HG02884 (cell line): Measurements from ENCODE around the gene HABP2.

Source experiments
- ATAC-seq: cut with Tn5 transposase; IDR thresholded peaks from one replicate; pipeline ENCODE4 v1.9.1; 2021; ENCODE audit warnings: mild to moderate bottlenecking, moderate library complexity; ENCODE audit not compliant: unreplicated experiment

HABP2 gene

DNA sequence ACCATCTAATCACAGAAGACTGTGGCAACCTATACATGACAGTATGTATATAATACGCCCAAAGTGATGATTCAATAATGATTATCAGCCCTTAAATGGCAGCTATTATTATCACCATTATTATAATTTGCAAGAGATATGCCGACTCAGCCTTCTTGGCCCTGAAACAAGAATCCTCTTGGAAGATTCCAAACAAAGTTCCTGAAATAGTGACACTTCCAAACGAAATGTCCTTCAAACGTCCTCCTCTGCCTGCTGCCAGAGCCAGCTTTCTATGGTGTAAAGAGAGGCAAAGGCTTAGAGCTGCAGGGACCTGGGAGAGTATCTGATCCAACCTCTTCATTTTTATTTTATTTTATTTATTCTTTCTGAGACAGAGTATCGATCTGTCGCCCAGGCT, 75.0 kb downstream of the HABP2 start:
- no peak for ATAC-seq

DNA sequence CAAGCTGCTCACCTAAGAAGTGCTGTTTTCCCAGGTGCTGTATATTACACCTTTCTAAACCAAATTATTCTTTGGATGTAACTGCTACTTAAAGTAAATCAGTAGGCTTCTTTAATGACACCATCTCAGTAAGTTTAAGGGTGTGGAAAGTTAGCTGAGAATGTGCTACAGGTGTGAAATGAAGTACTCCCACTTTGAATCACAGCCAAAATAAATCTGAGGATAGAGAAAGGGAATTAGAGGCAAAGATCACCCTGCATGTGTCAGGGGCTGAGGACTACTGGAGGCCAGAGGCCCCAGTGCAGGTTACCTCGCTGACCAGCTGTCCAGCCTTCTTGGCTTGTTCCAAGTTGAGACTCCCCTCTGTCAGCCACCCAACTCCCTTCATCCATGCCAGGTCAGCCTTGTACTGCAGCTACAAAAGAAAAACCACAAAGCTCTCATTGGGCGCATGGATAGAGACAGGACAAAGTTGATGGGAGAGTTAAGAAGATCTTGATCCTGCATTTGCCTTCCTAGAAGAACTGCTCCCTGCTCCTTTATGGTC, 75.8 kb downstream of the HABP2 start:
- ATAC-seq = no peak

GRCh38 chr10:113630929-113631533, 78.2 kb downstream of the HABP2 start:
- no peak for ATAC-seq

DNA sequence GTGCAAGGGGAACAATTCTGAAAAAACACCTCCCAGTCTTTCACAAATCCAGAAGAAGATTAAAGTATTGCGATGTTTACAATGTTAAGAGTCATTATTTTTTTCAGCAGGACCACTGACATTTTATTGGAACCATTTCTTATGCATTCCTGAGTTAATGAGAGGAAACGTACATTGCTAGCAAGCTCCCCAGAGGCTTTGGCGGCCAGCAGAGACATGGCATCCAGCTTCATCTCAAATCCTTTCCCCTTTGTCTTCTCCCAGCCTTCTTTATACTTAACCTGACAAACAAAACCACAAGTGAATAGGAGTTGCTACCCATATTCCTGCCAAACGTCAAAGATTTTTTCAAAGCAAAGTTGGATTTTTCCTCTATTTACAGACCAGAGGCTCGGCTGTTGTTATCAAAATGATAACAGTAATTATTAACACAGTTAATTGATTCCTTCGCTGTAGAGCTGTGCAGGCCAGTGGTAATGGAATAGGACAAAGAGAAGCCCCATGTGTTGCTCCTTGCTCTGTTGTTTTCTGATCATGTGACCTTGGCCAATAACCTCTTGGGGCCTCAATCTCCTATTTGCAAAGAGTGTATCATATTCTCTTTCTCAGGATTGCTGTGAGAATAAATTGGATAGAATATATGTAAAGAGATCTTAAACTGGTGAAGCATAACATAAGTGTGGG, 79.0 kb downstream of the HABP2 start:
- ATAC-seq = no peak
